HCT116 (cell line): ENCODE results near the gene FAM98B.

Source experiments
- CEBPB ChIP-seq: IDR thresholded peaks from 2 replicates; pipeline ENCODE4 v1.6.1; 2012; ENCODE audit warnings: low read depth
- EZH2 ChIP-seq: fragments of 200-600 bp; sonication (generic); IDR thresholded peaks from 2 replicates; pipeline ENCODE4 v1.6.1; 2017; ENCODE audit warnings: antibody characterized with exemption, mixed run types
- EZH2phosphoT487 ChIP-seq: fragments of 200-600 bp; IDR thresholded peaks from 2 replicates; pipeline ENCODE4 v1.6.1; 2018; ENCODE audit warnings: antibody characterized with exemption, borderline replicate concordance
- FOSL1 ChIP-seq: IDR thresholded peaks from 2 replicates; pipeline ENCODE4 v1.6.1; 2012; ENCODE audit warnings: low read depth
- JUND ChIP-seq: IDR thresholded peaks from 2 replicates; pipeline ENCODE4 v1.6.1; 2012
- POLR2A ChIP-seq: IDR thresholded peaks from 2 replicates; pipeline ENCODE4 v1.7.0; 2011; ENCODE audit warnings: borderline replicate concordance; ENCODE audit not compliant: insufficient read depth, insufficient read length; ENCODE audit errors: extremely low read depth
- POLR2AphosphoS5 ChIP-seq: IDR thresholded peaks from 2 replicates; pipeline ENCODE4 v1.6.1; 2011; ENCODE audit warnings: mild to moderate bottlenecking, low read depth, low read length, moderate library complexity
- RAD21 ChIP-seq: IDR thresholded peaks from 2 replicates; pipeline ENCODE4 v1.6.1; 2012; ENCODE audit warnings: low read depth, mild to moderate bottlenecking
- SP1 ChIP-seq: IDR thresholded peaks from 2 replicates; pipeline ENCODE4 v1.6.1; 2012; ENCODE audit warnings: low read depth
- SRF ChIP-seq: IDR thresholded peaks from 2 replicates; pipeline ENCODE4 v1.6.1; 2012; ENCODE audit warnings: low read depth
- ZBTB33 ChIP-seq: IDR thresholded peaks from 2 replicates; pipeline ENCODE4 v1.6.1; 2011; ENCODE audit warnings: mild to moderate bottlenecking, low read length, moderate library complexity; ENCODE audit not compliant: insufficient replicate concordance; ENCODE audit errors: extremely low read depth
- ZFX ChIP-seq: fragments of 450-650 bp; IDR thresholded peaks from 2 replicates; pipeline ENCODE4 v1.6.1; 2017
- ZNF274 ChIP-seq: fragments of 200-500 bp; sonication (Bioruptor generic); IDR thresholded peaks from 2 replicates; pipeline ENCODE4 v1.6.1; 2014; ENCODE audit warnings: mild to moderate bottlenecking, low read depth, low read length, inconsistent platforms
- TF ChIP-seq, protein P1 (sequence below), 3 experiments: fragments of 200-600 bp in 1 of 3; sonication (generic) in 1 of 3; IDR thresholded peaks in 2 of 3; conservative IDR thresholded peaks in 1 of 3; 2 replicates each; pipeline ENCODE4 v1.5.1; 2012 to 2017; ENCODE audit warnings: low read depth in 2 of 3, low read length in 2 of 3, antibody characterized with exemption in 1 of 3, borderline replicate concordance in 1 of 3, control low read depth in 1 of 3, mild to moderate bottlenecking in 1 of 3, mixed read lengths in 1 of 3, mixed run types in 1 of 3, moderate library complexity in 1 of 3; ENCODE audit not compliant: insufficient read depth in 1 of 3

DNA sequence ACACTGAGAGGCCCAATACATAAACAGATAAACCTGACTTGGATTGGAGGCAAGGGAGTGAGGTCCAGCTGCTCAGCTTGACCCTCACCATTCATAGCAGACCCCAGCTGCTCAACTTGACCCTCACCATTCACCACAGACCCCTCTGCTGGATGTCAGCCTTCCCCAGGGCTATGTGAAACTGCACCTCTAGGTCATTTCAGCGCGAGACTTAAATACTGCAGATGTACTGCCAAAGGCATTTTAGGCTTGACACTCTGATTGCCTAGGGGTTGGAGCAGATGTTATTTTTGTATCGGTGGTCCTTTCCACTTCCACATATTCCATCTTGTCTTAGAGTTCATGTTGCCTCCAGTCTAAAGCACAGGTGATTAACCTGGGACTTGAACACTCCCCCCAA is 41.5 kb upstream of the FAM98B start:
- TF ChIP-seq JUND (no peak), EZH2 (no peak), POLR2A (no peak), ZBTB33 (no peak), ZNF274 (no peak), POLR2AphosphoS5 (no peak), SRF (no peak), FOSL1 (no peak), RAD21 (no peak), CEBPB (no peak), SP1 (no peak), EZH2phosphoT487 (no peak), ZFX (no peak)
- TF ChIP-seq, protein P1, sequence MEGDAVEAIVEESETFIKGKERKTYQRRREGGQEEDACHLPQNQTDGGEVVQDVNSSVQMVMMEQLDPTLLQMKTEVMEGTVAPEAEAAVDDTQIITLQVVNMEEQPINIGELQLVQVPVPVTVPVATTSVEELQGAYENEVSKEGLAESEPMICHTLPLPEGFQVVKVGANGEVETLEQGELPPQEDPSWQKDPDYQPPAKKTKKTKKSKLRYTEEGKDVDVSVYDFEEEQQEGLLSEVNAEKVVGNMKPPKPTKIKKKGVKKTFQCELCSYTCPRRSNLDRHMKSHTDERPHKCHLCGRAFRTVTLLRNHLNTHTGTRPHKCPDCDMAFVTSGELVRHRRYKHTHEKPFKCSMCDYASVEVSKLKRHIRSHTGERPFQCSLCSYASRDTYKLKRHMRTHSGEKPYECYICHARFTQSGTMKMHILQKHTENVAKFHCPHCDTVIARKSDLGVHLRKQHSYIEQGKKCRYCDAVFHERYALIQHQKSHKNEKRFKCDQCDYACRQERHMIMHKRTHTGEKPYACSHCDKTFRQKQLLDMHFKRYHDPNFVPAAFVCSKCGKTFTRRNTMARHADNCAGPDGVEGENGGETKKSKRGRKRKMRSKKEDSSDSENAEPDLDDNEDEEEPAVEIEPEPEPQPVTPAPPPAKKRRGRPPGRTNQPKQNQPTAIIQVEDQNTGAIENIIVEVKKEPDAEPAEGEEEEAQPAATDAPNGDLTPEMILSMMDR (IDR thresholded peaks at IDR 0.05 in 2 of 3, conservative IDR thresholded peaks at IDR 0.05 in 1 of 3; ENCODE audit: borderline replicate concordance in 1 of 3, insufficient read depth in 1 of 3, low read depth in 2 of 3, low read length in 2 of 3): no peak
